K562 (cell line): Measurements from ENCODE around the gene ZNF318. TPM values are rescaled to one million over a fixed set of nuclear protein-coding genes. Genes with fewer than 3 reads are reported as not detected.
A peak's percentile ranks its signal among the peaks of the same experiment; 100 is the strongest.

Experiments used
- ATAC-seq: fragments of 200-7000 bp; cut with Tn5 transposase; 3 replicates; pipeline ENCODE4 v1.9.1; 2020; ENCODE audit warnings: moderate library complexity
- BruUV-seq: library from RNA; stranded (reverse); fragments of 400-500 nt; replicated peaks from 2 replicates; lab custom pipeline; 2021; lab: Mats Ljungman, UMichigan
- CTCF ChIA-PET: fragments of 300-600 bp; formaldehyde crosslinking; extraction: SDS; loops from one replicate; lab custom pipeline; 2021; ENCODE audit warnings: low intra/inter-chr PET ratio; lab: Yijun Ruan, JAX
- POLR2A ChIA-PET: fragments of 300-600, 350-650 bp; sonication (Branson Sonifier 250); formaldehyde crosslinking; extraction: SDS; loops from one replicate; lab custom pipeline; 2021; ENCODE audit warnings: antibody characterized with exemption, inconsistent platforms; lab: Yijun Ruan, JAX
- DNase-seq, 4 experiments: peaks; one replicate each; pipeline versions ENCODE4 v3.0.0 to v3.0.0-alpha.2; 2011 to 2018; ENCODE audit warnings: low spot score in 3 of 4, mixed read lengths in 3 of 4; ENCODE audit errors: extremely low read depth in 1 of 4
- FAIRE-seq: peaks from 2 replicates; lab custom pipeline; 2011; peaks lifted over from hg19 to GRCh38; lab: Jason Lieb, UNC
- H2AFZ ChIP-seq: 2 replicates; pipeline ENCODE4 v1.6.0; 2011; ENCODE audit warnings: low read depth, low read length, control low read depth, inconsistent platforms
- H3K27ac ChIP-seq: fragments of 200-600 bp; 3 replicates; pipeline ENCODE4 v1.8.0; 2011; ENCODE audit warnings: low read depth, mild to moderate bottlenecking, control low read depth, inconsistent platforms, low read length, moderate library complexity, mixed read lengths; ENCODE audit errors: extremely low read depth
- H3K27me3 ChIP-seq, 2 experiments: fragments of 300-600 bp in 1 of 2; 2 replicates in 1 of 2; 3 replicates in 1 of 2; pipeline versions ENCODE4 v1.6.0 to v1.8.0; 2011; ENCODE audit warnings: inconsistent platforms in 2 of 2, low read length in 2 of 2, mild to moderate bottlenecking in 1 of 2, mixed read lengths in 1 of 2, moderate library complexity in 1 of 2; ENCODE audit not compliant: control insufficient read depth in 2 of 2, insufficient read depth in 2 of 2
- H3K36me3 ChIP-seq: fragments of 300-600 bp; 3 replicates; pipeline ENCODE4 v1.8.0; 2011; ENCODE audit warnings: mild to moderate bottlenecking, low read length, inconsistent platforms; ENCODE audit not compliant: control insufficient read depth, insufficient read depth
- H3K4me1 ChIP-seq, 2 experiments: fragments of 200-600 bp in 1 of 2; replicated peaks in 1 of 2; 2 replicates in 1 of 2; 3 replicates in 1 of 2; pipeline versions ENCODE4 v1.5.1 to v1.8.0; 2011; ENCODE audit warnings: inconsistent platforms in 2 of 2, low read length in 2 of 2, mild to moderate bottlenecking in 1 of 2, mixed read lengths in 1 of 2, moderate library complexity in 1 of 2; ENCODE audit not compliant: control insufficient read depth in 2 of 2, insufficient read depth in 2 of 2
- H3K4me2 ChIP-seq: 2 replicates; pipeline ENCODE4 v1.6.1; 2011; ENCODE audit warnings: low read length, control low read depth, inconsistent platforms, mixed read lengths; ENCODE audit not compliant: insufficient read depth
- H3K4me3 ChIP-seq: fragments of 200-600 bp; sonication (generic), shearing (Covaris generic); 2 replicates; pipeline ENCODE4 v1.5.1; 2016; ENCODE audit warnings: control low read depth, inconsistent platforms
- H3K79me2 ChIP-seq: fragments of 200-600 bp; 3 replicates; pipeline ENCODE4 v1.8.0; 2011; ENCODE audit warnings: low read length, inconsistent platforms; ENCODE audit not compliant: control insufficient read depth, insufficient read depth
- H3K9ac ChIP-seq, 2 experiments: 2 replicates each; pipeline versions ENCODE4 v1.6.0 to v1.6.1; 2011; ENCODE audit warnings: low read depth in 2 of 2, low read length in 2 of 2, control low read depth in 1 of 2, inconsistent platforms in 1 of 2, mild to moderate bottlenecking in 1 of 2, mixed read lengths in 1 of 2; ENCODE audit not compliant: insufficient read depth in 1 of 2
- H3K9me1 ChIP-seq: one replicate; pipeline ENCODE4 v1.6.0; 2011; ENCODE audit warnings: inconsistent platforms, mild to moderate bottlenecking, low read length, moderate library complexity; ENCODE audit not compliant: control insufficient read depth, insufficient read depth
- H3K9me3 ChIP-seq: replicated peaks from 2 replicates; pipeline ENCODE4 v1.5.1; 2011; ENCODE audit warnings: low read depth, low read length, inconsistent platforms; ENCODE audit not compliant: control insufficient read depth, insufficient read depth
- H4K20me1 ChIP-seq: replicated peaks from 2 replicates; pipeline ENCODE4 v1.6.1; 2011; ENCODE audit warnings: low read length, inconsistent platforms, mixed read lengths; ENCODE audit not compliant: control insufficient read depth, insufficient read depth
- CXXC5 ChIP-seq: fragments of 250-450 bp; sonication (Bioruptor Pico); IDR thresholded peaks from 2 replicates; pipeline ENCODE4 v1.8.0; 2022; ENCODE audit warnings: inconsistent platforms, mild to moderate bottlenecking, moderate library complexity
- FOSL1 ChIP-seq: fragments of 200-800 bp; sonication (Bioruptor generic); conservative IDR thresholded peaks from 2 replicates; pipeline ENCODE4 v1.6.1; 2016; ENCODE audit warnings: missing genetic modification characterization, missing compliant biosample characterization
- MLLT1 ChIP-seq, 2 experiments: fragments of 450-650 bp; IDR thresholded peaks; 2 replicates each; pipeline ENCODE4 v1.6.1; 2016
- MYC ChIP-seq, 2 experiments: fragments of 250-450 bp in 1 of 2; sonication (Bioruptor Pico) in 1 of 2; IDR thresholded peaks; 2 replicates each; pipeline versions ENCODE4 v1.5.1 to v1.6.1; 2012 to 2021; ENCODE audit warnings: low read depth in 2 of 2, borderline replicate concordance in 1 of 2, improper control_type of control experiment in 1 of 2, low read length in 1 of 2, mild to moderate bottlenecking in 1 of 2, moderate library complexity in 1 of 2
- NR2C2 ChIP-seq, 2 experiments: fragments of 200-800 bp in 1 of 2; sonication (Bioruptor generic) in 1 of 2; sonication (generic) in 1 of 2; formaldehyde crosslinking in 1 of 2; IDR thresholded peaks; 2 replicates each; pipeline versions ENCODE4 v1.6.1 to v1.8.0; 2016 to 2022; ENCODE audit warnings: mild to moderate bottlenecking in 1 of 2, missing compliant biosample characterization in 1 of 2, missing genetic modification characterization in 1 of 2, missing genetic modification reagents in 1 of 2
- SMARCC2 ChIP-seq: fragments of 450-650 bp; IDR thresholded peaks from 2 replicates; pipeline ENCODE4 v1.6.1; 2017; ENCODE audit warnings: antibody characterized with exemption, moderate library complexity, mild to moderate bottlenecking, low read depth
- ZNF316 ChIP-seq: fragments of 450-650 bp; IDR thresholded peaks from 2 replicates; pipeline ENCODE4 v1.6.1; 2016
- ZNF384 ChIP-seq: IDR thresholded peaks from 2 replicates; pipeline ENCODE4 v1.6.1; 2012; ENCODE audit warnings: low read depth, low read length, improper control_type of control experiment
- ZNF639 ChIP-seq, 2 experiments: fragments of 200-800 bp in 1 of 2; sonication (Bioruptor generic) in 1 of 2; sonication (generic) in 1 of 2; formaldehyde crosslinking in 1 of 2; IDR thresholded peaks in 1 of 2; conservative IDR thresholded peaks in 1 of 2; 2 replicates each; pipeline versions ENCODE4 v1.5.0 to v1.6.1; 2016 to 2020; ENCODE audit warnings: missing compliant biosample characterization in 1 of 2, missing genetic modification characterization in 1 of 2, missing genetic modification reagents in 1 of 2
- WGBS: fragments of 100-300 bp; shearing (Covaris generic); methylation state at CpG from one replicate; pipeline ENCODE4 v1.1.6; 2016; ENCODE audit warnings: low coverage, mixed read lengths; ENCODE audit not compliant: insufficient coverage; ENCODE audit errors: missing lambda C conversion rate; 5-methylcytosine and 5-hydroxymethylcytosine counted together
- in situ Hi-C: fragments of 300-500 bp; cut with MboI; formaldehyde crosslinking; loops from 4 replicates; pipeline ENCODE4 v1.15.0; 2018; ENCODE audit warnings: inconsistent platforms, mixed read lengths
- intact Hi-C: fragments of 100-400 bp; cut with micrococcal nuclease; formaldehyde crosslinking; loops from 2 replicates; pipeline ENCODE4 v1.14.2; 2022
- polyA plus RNA-seq, 8 experiments: library from polyadenylated mRNA; depleted of rRNA in 4 of 8; stranded (reverse) in 5 of 8; unstranded in 3 of 8; fragments of >200 nt; fragmentation: Nextera tagmentation in 2 of 8; fragmentation: Illumina TruSeq in 1 of 8; extraction: Ambion mirVana in 2 of 8; extraction: Trizol in 1 of 8; gene quantifications; 2 replicates each; pipeline versions ENCODE4 v1.2.1 to v1.2.3, GENCODE V29; 2011 to 2014; ENCODE audit warnings: inconsistent platforms in 1 of 8, missing spikeins in 1 of 8
- total RNA-seq, 7 experiments: library from RNA; depleted of rRNA in 6 of 7; stranded (reverse); fragments of >200 nt in 6 of 7; fragmentation: Illumina TruSeq in 2 of 7; extraction: Trizol in 2 of 7; gene quantifications; 2 replicates each; pipeline versions ENCODE4 v1.2.1 to v1.2.3, GENCODE V29; 2011 to 2021; ENCODE audit warnings: low replicate concordance in 1 of 7
- TF ChIP-seq, protein P1 (sequence below): sonication (generic); formaldehyde crosslinking; IDR thresholded peaks from 2 replicates; pipeline ENCODE4 v1.8.1; 2023; ENCODE audit warnings: mild to moderate bottlenecking, missing genetic modification reagents
- TF ChIP-seq, protein P2 (sequence below): IDR thresholded peaks from 3 replicates; pipeline ENCODE4 v1.6.1; 2011; ENCODE audit warnings: borderline replicate concordance, mild to moderate bottlenecking, moderate library complexity; ENCODE audit not compliant: insufficient read length; ENCODE audit errors: extremely low read depth

ZNF318 gene
- total and polyA plus RNA-seq, 9 of the 15 experiments (the other 6 are each of a cell fraction or from before 2014, with no cell fraction given), result 3.2 to 19.0 (median 9.2) TPM

DNA sequence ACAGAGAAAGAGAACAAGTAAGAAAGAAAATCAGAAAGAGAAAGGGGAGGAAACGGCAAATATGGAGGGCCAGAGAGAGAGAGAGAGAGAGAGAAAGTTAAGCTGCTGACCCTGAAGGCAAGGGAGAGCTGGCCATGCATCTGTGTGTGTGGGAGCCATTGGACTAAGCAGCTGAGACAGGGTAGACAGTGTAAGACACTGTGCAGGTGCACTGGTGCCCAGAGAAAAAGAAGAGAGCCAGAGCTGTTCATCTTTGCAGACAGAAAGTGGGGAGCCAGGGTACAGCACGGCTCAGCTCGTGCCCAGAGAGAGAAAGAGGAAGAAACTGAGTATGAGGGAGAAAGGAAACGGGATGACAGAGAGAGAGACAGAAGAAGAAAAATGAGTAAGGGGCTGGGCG lies 24.2 kb upstream of the ZNF318 start:
- Histone ChIP-seq H3K36me3 (no peaks in the 10 kb centered on the region), H3K9me1 (no peaks in the 10 kb centered on the region), H3K9ac (peak overlapping the region in 1 of 2 experiments; percentile 36; a peak in 1 of 4 replicates), H3K79me2 (no peaks in the 10 kb centered on the region), H3K9me3 (no peaks in the 10 kb centered on the region), H3K27me3 (peaks cover 2 to 12% of the 10 kb centered on the region in 2 experiments; a peak in 4 of 5 replicates), H4K20me1 (no peaks in the 10 kb centered on the region), H3K4me2 (peak overlapping the region; percentile 42; the same call in 1 of the 2 replicates), H3K27ac (no peak overlapping the region), H3K4me3 (no peak overlapping the region), H2AFZ (no peak overlapping the region), H3K4me1 (peaks cover 16 to 28% of the 10 kb centered on the region in 2 experiments)
- DNase-seq, result no peak
- WGBS, result 16% methylated on average over 5 of the region's 5 CpGs
- no peak for FAIRE-seq
- ChIA-PET POLR2A (interaction anchor here (0.5 to 2.5 kb wide), 7 partner anchors 11 to 868 kb away, joined by 3 to 9 read pairs (median 3); partner anchors contain the start of gene DLK2), CTCF (interaction anchor here (0.6 kb wide), 1 partner anchor 59 kb away, joined by 3 read pairs; no protein-coding TSS in a partner anchor)
- no TSS peak for BruUV-seq
- peak; percentile 34 for ATAC-seq
- in situ Hi-C loops, result no loop called here
- intact Hi-C loops, result no loop called here
- TF ChIP-seq MYC (IDR thresholded peaks at IDR 0.05; ENCODE audit: low read depth, low read length), result no peak
- no peak for TF ChIP-seq MYC (CRISPR knock-in tag; IDR thresholded peaks at IDR 0.05; ENCODE audit: borderline replicate concordance, low read depth)
- TF ChIP-seq ZNF639 (CRISPR knock-in tag; conservative IDR thresholded peaks at IDR 0.05 in 1 of 2, IDR thresholded peaks at IDR 0.05 in 1 of 2), result 0 out of 4 replicates have a peak, but pooled peaks of 1 of the 2 experiments have one; percentile 6
- TF ChIP-seq, protein P1, sequence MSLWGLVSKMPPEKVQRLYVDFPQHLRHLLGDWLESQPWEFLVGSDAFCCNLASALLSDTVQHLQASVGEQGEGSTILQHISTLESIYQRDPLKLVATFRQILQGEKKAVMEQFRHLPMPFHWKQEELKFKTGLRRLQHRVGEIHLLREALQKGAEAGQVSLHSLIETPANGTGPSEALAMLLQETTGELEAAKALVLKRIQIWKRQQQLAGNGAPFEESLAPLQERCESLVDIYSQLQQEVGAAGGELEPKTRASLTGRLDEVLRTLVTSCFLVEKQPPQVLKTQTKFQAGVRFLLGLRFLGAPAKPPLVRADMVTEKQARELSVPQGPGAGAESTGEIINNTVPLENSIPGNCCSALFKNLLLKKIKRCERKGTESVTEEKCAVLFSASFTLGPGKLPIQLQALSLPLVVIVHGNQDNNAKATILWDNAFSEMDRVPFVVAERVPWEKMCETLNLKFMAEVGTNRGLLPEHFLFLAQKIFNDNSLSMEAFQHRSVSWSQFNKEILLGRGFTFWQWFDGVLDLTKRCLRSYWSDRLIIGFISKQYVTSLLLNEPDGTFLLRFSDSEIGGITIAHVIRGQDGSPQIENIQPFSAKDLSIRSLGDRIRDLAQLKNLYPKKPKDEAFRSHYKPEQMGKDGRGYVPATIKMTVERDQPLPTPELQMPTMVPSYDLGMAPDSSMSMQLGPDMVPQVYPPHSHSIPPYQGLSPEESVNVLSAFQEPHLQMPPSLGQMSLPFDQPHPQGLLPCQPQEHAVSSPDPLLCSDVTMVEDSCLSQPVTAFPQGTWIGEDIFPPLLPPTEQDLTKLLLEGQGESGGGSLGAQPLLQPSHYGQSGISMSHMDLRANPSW (CRISPR knock-in tag), result 0 out of 2 replicates have a peak, but pooled peaks have one; percentile 23
- TF ChIP-seq CXXC5, result no peak
- no peak for TF ChIP-seq ZNF384
- TF ChIP-seq, protein P2, sequence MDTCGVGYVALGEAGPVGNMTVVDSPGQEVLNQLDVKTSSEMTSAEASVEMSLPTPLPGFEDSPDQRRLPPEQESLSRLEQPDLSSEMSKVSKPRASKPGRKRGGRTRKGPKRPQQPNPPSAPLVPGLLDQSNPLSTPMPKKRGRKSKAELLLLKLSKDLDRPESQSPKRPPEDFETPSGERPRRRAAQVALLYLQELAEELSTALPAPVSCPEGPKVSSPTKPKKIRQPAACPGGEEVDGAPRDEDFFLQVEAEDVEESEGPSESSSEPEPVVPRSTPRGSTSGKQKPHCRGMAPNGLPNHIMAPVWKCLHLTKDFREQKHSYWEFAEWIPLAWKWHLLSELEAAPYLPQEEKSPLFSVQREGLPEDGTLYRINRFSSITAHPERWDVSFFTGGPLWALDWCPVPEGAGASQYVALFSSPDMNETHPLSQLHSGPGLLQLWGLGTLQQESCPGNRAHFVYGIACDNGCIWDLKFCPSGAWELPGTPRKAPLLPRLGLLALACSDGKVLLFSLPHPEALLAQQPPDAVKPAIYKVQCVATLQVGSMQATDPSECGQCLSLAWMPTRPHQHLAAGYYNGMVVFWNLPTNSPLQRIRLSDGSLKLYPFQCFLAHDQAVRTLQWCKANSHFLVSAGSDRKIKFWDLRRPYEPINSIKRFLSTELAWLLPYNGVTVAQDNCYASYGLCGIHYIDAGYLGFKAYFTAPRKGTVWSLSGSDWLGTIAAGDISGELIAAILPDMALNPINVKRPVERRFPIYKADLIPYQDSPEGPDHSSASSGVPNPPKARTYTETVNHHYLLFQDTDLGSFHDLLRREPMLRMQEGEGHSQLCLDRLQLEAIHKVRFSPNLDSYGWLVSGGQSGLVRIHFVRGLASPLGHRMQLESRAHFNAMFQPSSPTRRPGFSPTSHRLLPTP, result no peak
- TF ChIP-seq SMARCC2, result 0 out of 2 replicates have a peak, but pooled peaks have one; percentile 12
- 0 out of 2 replicates have a peak, but pooled peaks have one; percentile 1 for TF ChIP-seq FOSL1 (tag)
- no peak for TF ChIP-seq ZNF316
- 0 out of 2 replicates have a peak, but pooled peaks have one; percentile 24 for TF ChIP-seq NR2C2 (CRISPR knock-in tag; IDR thresholded peaks at IDR 0.05)
- TF ChIP-seq NR2C2 (tag; IDR thresholded peaks at IDR 0.05), result no peak
- peak in 1 of 2 experiments; percentile 47; a peak in 1 of 4 replicates for TF ChIP-seq MLLT1 (IDR thresholded peaks at IDR 0.05)
